PC-9 (cell line): ENCODE data around the gene SERINC2. TPM values are rescaled to one million over a fixed set of nuclear protein-coding genes. Genes with fewer than 3 reads are reported as not detected.

Source experiments
- BruUV-seq: library from RNA; stranded (reverse); fragments of 400-500 nt; replicated peaks from 2 replicates; lab custom pipeline; 2021; lab: Mats Ljungman, UMichigan
- CTCF ChIA-PET: fragments of 300-600 bp; sonication (Branson Sonifier 250); formaldehyde crosslinking; loops from one replicate; lab custom pipeline; 2022; ENCODE audit warnings: antibody characterized with exemption; lab: Charles Lee
- POLR2A ChIA-PET: fragments of 300-600 bp; sonication (Branson Sonifier 250); formaldehyde crosslinking; loops from one replicate; lab custom pipeline; 2022; ENCODE audit warnings: antibody characterized with exemption; ENCODE audit not compliant: unreplicated experiment; lab: Charles Lee
- DNase-seq, 2 experiments: peaks; one replicate each; pipeline versions ENCODE4 v3.0.0 to v3.0.0-alpha.2; 2015 to 2022; ENCODE audit warnings: mixed read lengths in 1 of 2
- H2AFZ ChIP-seq: fragments of 200-600 bp; sonication (generic); 2 replicates; pipeline ENCODE4 v1.8.1; 2017; ENCODE audit warnings: antibody characterized with exemption
- H3F3A ChIP-seq: fragments of 200-600 bp; sonication (generic); 2 replicates; pipeline ENCODE4 v1.8.1; 2017; ENCODE audit warnings: antibody characterized with exemption, mild to moderate bottlenecking, low read depth; ENCODE audit not compliant: insufficient read depth
- H3K27ac ChIP-seq: fragments of 200-600 bp; sonication (generic); 2 replicates; pipeline ENCODE4 v1.6.1; 2016; ENCODE audit warnings: mixed run types
- H3K27me3 ChIP-seq: fragments of 200-600 bp; sonication (generic); 2 replicates; pipeline ENCODE4 v1.6.1; 2016; ENCODE audit warnings: low read depth, mixed run types; ENCODE audit not compliant: insufficient read depth
- H3K36me3 ChIP-seq: fragments of 200-600 bp; sonication (generic); 2 replicates; pipeline ENCODE4 v1.6.1; 2016; ENCODE audit warnings: low read depth, mixed run types
- H3K4me1 ChIP-seq: fragments of 200-600 bp; sonication (generic); replicated peaks from 2 replicates; pipeline ENCODE4 v1.6.1; 2016; ENCODE audit warnings: mixed run types; ENCODE audit not compliant: insufficient read depth
- H3K4me2 ChIP-seq: fragments of 200-600 bp; sonication (generic); 2 replicates; pipeline ENCODE4 v1.6.1; 2017; ENCODE audit warnings: mixed run types
- H3K4me3 ChIP-seq: fragments of 200-600 bp; sonication (generic); 2 replicates; pipeline ENCODE4 v1.6.1; 2016; ENCODE audit warnings: mixed run types
- H3K79me2 ChIP-seq: fragments of 200-600 bp; sonication (generic); 2 replicates; pipeline ENCODE4 v1.6.1; 2017; ENCODE audit warnings: low read depth, mixed run types
- H3K9me2 ChIP-seq: fragments of 200-600 bp; sonication (generic); 2 replicates; pipeline ENCODE4 v1.8.1; 2017; ENCODE audit warnings: mild to moderate bottlenecking; ENCODE audit not compliant: insufficient read depth
- H3K9me3 ChIP-seq: fragments of 200-600 bp; sonication (generic); 2 replicates; pipeline ENCODE4 v1.8.1; 2016; ENCODE audit warnings: low read depth; ENCODE audit not compliant: insufficient read depth
- H4K20me1 ChIP-seq: fragments of 200-600 bp; sonication (generic); 2 replicates; pipeline ENCODE4 v1.8.1; 2017; ENCODE audit not compliant: insufficient read depth
- EZH2 ChIP-seq: fragments of 200-600 bp; sonication (generic); IDR thresholded peaks from 2 replicates; pipeline ENCODE4 v1.8.0; 2017; ENCODE audit warnings: antibody characterized with exemption, low read depth
- intact Hi-C: fragments of 100-400 bp; cut with micrococcal nuclease; formaldehyde crosslinking; loops from one replicate; pipeline ENCODE4 v1.10.0; 2022; ENCODE audit not compliant: unreplicated experiment
- total RNA-seq: library from RNA; stranded (reverse); gene quantifications from 2 replicates; pipeline ENCODE4 v1.2.3, GENCODE V29; 2021
- TF ChIP-seq, protein P1 (sequence below): fragments of 200-600 bp; sonication (generic); conservative IDR thresholded peaks from 2 replicates; pipeline ENCODE4 v1.6.1; 2017; ENCODE audit warnings: mixed run types, antibody characterized with exemption, mild to moderate bottlenecking, moderate library complexity

SERINC2 gene
- total RNA-seq, 1 experiment from 2014 or later = 36.0 TPM

DNA sequence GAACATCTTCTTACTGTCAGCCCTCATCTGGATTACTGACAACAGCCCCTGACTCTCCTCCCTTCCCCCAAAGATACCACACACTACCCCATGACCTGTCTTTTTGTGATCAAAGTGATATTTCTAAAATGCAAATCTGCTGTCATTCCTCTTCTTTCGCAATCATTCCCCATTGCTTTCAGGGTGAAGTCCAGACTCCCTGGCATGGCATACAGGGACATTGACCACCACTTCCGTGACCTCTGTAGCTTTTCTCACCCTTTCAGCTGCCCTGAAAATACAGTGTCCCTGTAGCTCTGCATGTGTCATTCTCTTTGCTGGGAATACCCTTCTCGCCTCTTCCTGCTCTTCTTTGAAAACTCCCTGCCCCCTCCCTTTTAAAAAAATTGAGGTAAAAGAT is 4.1 kb downstream of the SERINC2 start:
- ChIA-PET POLR2A (no interaction called here), CTCF (no interaction called here)
- H3K4me1 ChIP-seq = peaks cover 52% of the 10 kb centered on the region
- no peak overlapping the region for H2AFZ ChIP-seq
- H4K20me1 ChIP-seq = no peaks in the 10 kb centered on the region
- H3K4me2 ChIP-seq = peak overlapping the region; percentile 79; the same call in 1 of the 2 replicates
- H3K27me3 ChIP-seq = no peaks in the 10 kb centered on the region
- no TSS peak for BruUV-seq
- H3K9me2 ChIP-seq = no peaks in the 10 kb centered on the region
- peaks cover 15% of the 10 kb centered on the region for H3F3A ChIP-seq
- no peak for DNase-seq
- no peaks in the 10 kb centered on the region; the same call in 1 of the 2 replicates for H3K36me3 ChIP-seq
- intact Hi-C loops = no loop called here
- no peak overlapping the region for H3K4me3 ChIP-seq
- TF ChIP-seq EZH2 = no peak
- TF ChIP-seq, protein P1, sequence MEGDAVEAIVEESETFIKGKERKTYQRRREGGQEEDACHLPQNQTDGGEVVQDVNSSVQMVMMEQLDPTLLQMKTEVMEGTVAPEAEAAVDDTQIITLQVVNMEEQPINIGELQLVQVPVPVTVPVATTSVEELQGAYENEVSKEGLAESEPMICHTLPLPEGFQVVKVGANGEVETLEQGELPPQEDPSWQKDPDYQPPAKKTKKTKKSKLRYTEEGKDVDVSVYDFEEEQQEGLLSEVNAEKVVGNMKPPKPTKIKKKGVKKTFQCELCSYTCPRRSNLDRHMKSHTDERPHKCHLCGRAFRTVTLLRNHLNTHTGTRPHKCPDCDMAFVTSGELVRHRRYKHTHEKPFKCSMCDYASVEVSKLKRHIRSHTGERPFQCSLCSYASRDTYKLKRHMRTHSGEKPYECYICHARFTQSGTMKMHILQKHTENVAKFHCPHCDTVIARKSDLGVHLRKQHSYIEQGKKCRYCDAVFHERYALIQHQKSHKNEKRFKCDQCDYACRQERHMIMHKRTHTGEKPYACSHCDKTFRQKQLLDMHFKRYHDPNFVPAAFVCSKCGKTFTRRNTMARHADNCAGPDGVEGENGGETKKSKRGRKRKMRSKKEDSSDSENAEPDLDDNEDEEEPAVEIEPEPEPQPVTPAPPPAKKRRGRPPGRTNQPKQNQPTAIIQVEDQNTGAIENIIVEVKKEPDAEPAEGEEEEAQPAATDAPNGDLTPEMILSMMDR = no peak
- H3K79me2 ChIP-seq = peaks cover 44% of the 10 kb centered on the region; the same call in 1 of the 2 replicates
- H3K27ac ChIP-seq = 0 out of 2 replicates have a peak overlapping the region, but pooled peaks have one; percentile 16
- no peaks in the 10 kb centered on the region for H3K9me3 ChIP-seq

DNA sequence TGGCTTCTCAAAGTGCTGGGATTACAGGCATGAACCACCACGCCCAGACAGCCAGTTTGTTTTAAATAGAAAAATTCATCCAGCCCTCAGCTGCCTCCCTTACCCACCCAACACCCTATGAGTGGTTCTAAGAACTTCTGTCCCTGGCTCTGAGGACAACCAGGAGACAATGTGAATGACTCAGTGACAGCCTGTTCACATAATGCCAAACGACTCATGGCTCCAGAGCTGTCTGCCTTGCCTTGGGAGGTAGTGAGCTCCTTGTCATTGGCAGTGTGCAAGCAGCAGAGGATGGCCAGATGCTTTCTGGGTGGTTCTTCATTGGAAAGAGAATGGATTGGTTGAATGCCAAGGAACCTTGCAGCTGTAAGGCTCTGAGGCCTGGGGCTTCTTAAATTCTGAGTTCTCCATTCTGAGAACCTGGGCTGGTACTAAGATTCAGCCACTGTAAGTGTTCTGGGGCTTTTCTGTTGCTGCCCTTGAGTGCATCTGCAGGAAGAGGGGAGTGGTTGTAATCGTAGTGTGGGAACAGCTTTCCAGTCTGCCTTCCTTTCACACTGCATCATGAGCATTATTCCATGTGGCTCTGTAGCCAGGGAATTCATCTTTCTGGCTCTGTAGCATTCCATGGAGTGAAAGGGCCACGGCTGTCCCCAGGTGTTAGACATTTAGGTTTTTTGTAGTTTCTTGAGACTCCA is 5.8 kb downstream of the SERINC2 start:
- Histone ChIP-seq H3K27ac (no peak overlapping the region), H3F3A (peaks cover 19% of the 10 kb centered on the region), H3K4me2 (no peak overlapping the region), H2AFZ (no peak overlapping the region), H3K4me1 (peaks cover 50% of the 10 kb centered on the region), H4K20me1 (no peaks in the 10 kb centered on the region; the same call in 1 of the 2 replicates), H3K4me3 (no peak overlapping the region), H3K9me3 (no peaks in the 10 kb centered on the region), H3K27me3 (no peaks in the 10 kb centered on the region), H3K79me2 (peaks cover 46% of the 10 kb centered on the region; the same call in 1 of the 2 replicates), H3K36me3 (no peaks in the 10 kb centered on the region; the same call in 1 of the 2 replicates), H3K9me2 (no peaks in the 10 kb centered on the region)
- BruUV-seq = no TSS peak
- ChIA-PET CTCF (no interaction called here), POLR2A (no interaction called here)
- TF ChIP-seq, protein P1 = no peak
- TF ChIP-seq EZH2 = no peak
- intact Hi-C loops = no loop called here
- no peak for DNase-seq

DNA sequence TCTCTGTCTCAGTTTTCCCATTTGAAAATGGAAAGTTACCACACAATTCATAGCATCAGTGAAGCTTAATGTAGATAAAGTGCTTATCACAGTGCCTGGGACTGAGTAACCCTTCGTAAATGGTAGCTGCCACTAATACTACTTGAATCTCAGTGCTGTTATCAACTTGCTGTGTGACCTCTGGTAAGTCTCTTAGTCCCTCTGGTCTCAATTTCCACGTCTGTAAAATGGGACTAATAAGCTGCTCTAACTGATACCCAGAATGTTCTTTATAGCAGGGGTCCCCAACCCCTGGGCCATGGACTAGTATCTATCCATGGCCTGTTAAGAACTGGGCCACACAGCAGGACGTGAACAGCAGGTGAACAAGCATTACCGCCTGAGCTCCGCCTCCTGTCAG is 7.7 kb downstream of the SERINC2 start:
- H2AFZ ChIP-seq = no peak overlapping the region
- H4K20me1 ChIP-seq = no peaks in the 10 kb centered on the region; the same call in 1 of the 2 replicates
- POLR2A ChIA-PET = no interaction called here
- H3K9me2 ChIP-seq = no peaks in the 10 kb centered on the region
- no peaks in the 10 kb centered on the region for H3K9me3 ChIP-seq
- CTCF ChIA-PET = interaction anchor here (1.3 kb wide), 1 partner anchor 47 kb away, joined by 5 read pairs; no protein-coding TSS in a partner anchor
- H3K4me1 ChIP-seq = peaks cover 41% of the 10 kb centered on the region
- H3K27me3 ChIP-seq = no peaks in the 10 kb centered on the region
- peaks cover 24% of the 10 kb centered on the region for H3F3A ChIP-seq
- H3K4me2 ChIP-seq = no peak overlapping the region
- peaks cover 33% of the 10 kb centered on the region; the same call in 1 of the 2 replicates for H3K79me2 ChIP-seq
- H3K4me3 ChIP-seq = no peak overlapping the region
- no peaks in the 10 kb centered on the region for H3K36me3 ChIP-seq
- H3K27ac ChIP-seq = no peak overlapping the region
- no peak for TF ChIP-seq EZH2
- TF ChIP-seq, protein P1 = no peak
- intact Hi-C loops = loop anchor here (5.0 to 10.0 kb wide), 2 partner anchors 126 to 638 kb away; partner anchors contain the start of genes SNRNP40 and ZCCHC17
- BruUV-seq = no TSS peak
- DNase-seq = no peak
